NCI-H2196 treated with DMSO at 0.1 percent for 48 hours (cell line): ENCODE data around the gene KCTD18.

Source experiments
- DNase-seq: peaks from one replicate; lab custom pipeline; 2025; ENCODE audit not compliant: unreplicated experiment; lab: John Stamatoyannopoulos, UW

KCTD18 gene

GRCh38 chr2:200455958-200456421 is 53.9 kb downstream of the KCTD18 start:
- DNase-seq = no peak

GRCh38 chr2:200454927-200455801 is 54.7 kb downstream of the KCTD18 start:
- DNase-seq = no peak

- DNase-seq = no peak
Observed at GRCh38 chr2:200453853-200454534, 55.9 kb downstream of the KCTD18 start.

- no peak for DNase-seq
Observed at GRCh38 chr2:200453142-200453852, 56.6 kb downstream of the KCTD18 start.

- no peak for DNase-seq
Observed at GRCh38 chr2:200452377-200452776, 57.5 kb downstream of the KCTD18 start.

- DNase-seq = no peak
Observed at GRCh38 chr2:200451511-200451910, 58.4 kb downstream of the KCTD18 start.

- DNase-seq = no peak
Observed at GRCh38 chr2:200450288-200450687, 59.6 kb downstream of the KCTD18 start.

- DNase-seq = no peak
Observed at GRCh38 chr2:200449149-200449548, 60.7 kb downstream of the KCTD18 start.

GRCh38 chr2:200448455-200448854 is 61.4 kb downstream of the KCTD18 start:
- no peak for DNase-seq

GRCh38 chr2:200447139-200447855 is 62.6 kb downstream of the KCTD18 start:
- DNase-seq = no peak

GRCh38 chr2:200446612-200447011 is 63.3 kb downstream of the KCTD18 start:
- DNase-seq = no peak

- no peak for DNase-seq
Observed at GRCh38 chr2:200445284-200445683, 64.6 kb downstream of the KCTD18 start.

GRCh38 chr2:200444530-200444929 is 65.3 kb downstream of the KCTD18 start:
- DNase-seq = no peak

GRCh38 chr2:200443916-200444315 is 66.0 kb downstream of the KCTD18 start:
- no peak for DNase-seq

GRCh38 chr2:200443376-200443775 is 66.5 kb downstream of the KCTD18 start:
- no peak for DNase-seq

- DNase-seq = no peak
Observed at GRCh38 chr2:200442471-200442870, 67.4 kb downstream of the KCTD18 start.

- no peak for DNase-seq
Observed at GRCh38 chr2:200439981-200440380, 69.9 kb downstream of the KCTD18 start.
